ENCODE results near the gene EFHD2.
"Not testable (repeated sequence)": the region's sequence is repeated elsewhere in the genome, so short reads cannot be mapped to it uniquely, and the experiment has no call there.

EFHD2 gene

GRCh38 chr1:15388201-15388880 lies 21.3 kb upstream of the EFHD2 start:
- no peak for DNase-seq (ENCODE audit: low read depth)

GRCh38 chr1:15389828-15390227 lies 19.9 kb upstream of the EFHD2 start:
- not testable (repeated sequence) for DNase-seq (ENCODE audit: low read depth)

DNA sequence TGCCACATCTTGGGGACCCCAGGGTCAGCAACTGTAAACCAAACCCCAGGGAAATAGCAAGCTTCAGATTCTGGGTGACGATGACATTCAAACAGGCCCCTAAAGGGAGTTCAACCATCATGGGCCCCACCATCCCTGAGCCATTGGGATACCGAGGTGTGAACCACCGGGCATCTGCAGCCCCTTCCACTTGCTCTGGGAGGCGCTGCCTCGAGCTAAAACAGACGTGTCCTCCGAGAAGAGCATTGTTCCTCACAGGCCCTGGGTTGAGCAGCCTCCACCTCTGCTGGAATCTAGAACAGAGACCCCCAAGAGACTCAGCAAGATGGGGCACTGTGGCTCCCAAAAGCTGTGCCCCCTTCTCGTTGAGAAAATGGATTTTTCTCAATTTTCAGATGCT lies 19.0 kb upstream of the EFHD2 start:
- DNase-seq (ENCODE audit: low read depth): no peak

DNA sequence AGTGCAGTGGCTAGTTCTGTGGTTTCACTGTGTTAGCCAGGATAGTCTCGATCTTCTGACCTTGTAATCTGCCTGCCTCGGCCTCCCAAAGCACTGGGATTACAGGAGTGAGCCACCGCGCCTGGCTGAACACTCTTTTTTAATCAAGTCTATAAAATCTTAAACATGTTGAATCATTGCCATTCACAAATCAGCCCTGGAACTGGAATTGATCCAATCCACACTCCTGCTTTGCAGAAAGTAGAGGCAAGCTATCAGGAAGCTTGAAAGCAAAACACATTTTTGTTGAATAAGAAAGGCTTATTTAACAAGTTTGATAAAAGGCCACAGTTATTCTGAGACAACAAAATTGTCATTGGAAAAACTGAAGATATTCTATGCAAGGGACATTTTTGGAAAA lies 18.3 kb upstream of the EFHD2 start:
- no peak for DNase-seq (ENCODE audit: low read depth)

DNA sequence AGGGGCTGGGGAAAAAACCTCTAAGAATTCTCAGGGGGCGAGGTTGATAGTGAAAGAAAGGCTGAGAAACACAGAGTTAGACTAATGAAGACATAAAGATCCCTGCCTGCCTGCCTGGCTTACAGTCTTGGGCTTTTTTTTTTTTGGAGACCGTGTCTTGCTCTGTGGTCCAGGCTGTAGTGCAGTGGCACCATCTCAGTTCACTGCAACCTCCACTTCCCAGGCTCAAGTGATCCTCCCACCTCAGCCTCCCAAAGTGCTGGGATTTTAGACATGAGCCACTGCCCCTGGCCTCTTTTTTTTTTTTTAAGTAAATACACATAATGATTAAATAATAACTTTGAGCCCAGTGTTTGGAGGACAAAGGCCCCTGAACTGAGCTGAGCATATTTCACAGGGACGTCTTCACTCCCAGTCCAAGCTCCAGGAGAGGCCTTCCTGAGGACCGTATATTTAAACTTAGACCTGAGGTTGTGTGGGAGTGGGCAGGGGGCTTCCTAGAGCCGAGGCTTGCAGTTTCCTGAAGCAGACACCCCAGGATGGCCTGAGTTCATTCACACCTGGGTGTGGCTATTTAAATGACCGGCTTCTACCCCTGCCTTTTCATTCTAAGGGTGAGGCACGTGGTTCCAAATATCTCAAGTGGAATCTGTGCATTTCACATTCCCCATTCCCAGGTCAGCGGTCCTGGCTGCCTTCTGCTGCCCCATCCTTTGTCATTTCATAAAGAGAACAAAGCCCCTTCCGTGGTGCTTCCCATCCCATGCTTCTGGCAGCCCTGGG lies 16.0 kb upstream of the EFHD2 start:
- no peak for DNase-seq (ENCODE audit: low read depth)

DNA sequence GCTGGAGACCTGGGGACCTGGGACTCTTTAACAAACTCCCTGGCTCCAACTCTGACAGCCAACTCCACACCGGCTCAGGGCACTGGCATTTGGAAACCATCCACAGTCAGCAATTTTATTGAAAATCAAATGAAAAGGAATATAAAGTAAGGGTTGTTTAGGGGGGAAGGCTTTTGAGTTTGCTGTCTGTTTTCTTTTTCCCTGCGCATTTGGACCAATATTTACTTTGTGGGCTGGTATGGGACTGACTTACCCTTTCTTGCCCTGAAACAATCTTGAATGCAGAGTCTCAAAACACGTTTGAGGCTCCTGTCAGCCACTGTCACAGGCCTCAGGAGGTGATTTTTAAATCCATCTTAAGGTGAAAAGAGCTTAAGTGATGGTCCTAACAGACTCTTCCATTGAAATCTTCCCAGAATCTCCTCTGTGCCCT lies 15.4 kb upstream of the EFHD2 start:
- DNase-seq (ENCODE audit: low read depth): no peak

GRCh38 chr1:15397236-15397635 lies 12.5 kb upstream of the EFHD2 start:
- no peak for DNase-seq (ENCODE audit: low read depth)

DNA sequence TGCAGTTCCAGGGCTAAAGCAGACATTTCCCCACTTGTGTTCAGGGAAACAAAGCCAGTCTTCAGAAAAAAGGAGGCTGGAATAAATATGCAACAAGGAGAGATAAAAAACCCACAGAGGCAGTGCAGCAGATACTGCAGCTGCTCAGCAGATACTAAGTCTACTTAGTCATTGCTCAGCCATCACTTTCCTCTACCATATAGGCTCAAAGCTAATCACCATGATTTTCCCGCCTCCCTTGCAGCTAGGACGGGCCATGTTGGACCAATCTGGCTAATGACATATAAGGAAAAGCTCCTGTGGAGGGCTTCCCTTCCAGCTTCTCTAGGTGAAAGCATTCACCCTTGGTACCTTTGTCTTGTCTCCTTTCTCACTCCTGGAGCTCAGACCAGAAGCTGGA lies 10.0 kb upstream of the EFHD2 start:
- no peak for DNase-seq (ENCODE audit: low read depth)

DNA sequence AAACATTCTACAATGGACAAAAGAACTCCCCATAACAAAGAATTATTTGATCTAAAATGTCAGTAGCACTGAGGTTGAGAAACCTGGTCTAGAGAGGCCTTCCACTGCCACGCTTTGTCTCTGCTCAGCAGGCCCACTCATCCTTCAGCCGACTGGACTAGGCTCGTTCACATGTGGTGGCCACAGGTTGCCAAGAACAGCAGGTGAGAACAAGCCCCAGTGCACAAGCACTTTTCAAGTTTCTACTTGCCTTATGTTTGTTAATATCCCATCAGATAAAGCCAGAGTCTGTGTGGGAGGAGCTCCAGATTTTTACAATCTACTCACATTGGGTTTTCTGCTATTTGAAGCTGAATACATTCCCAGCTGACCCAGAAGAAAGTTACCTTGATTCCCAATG lies 9.1 kb upstream of the EFHD2 start:
- DNase-seq (ENCODE audit: low read depth): no peak

DNA sequence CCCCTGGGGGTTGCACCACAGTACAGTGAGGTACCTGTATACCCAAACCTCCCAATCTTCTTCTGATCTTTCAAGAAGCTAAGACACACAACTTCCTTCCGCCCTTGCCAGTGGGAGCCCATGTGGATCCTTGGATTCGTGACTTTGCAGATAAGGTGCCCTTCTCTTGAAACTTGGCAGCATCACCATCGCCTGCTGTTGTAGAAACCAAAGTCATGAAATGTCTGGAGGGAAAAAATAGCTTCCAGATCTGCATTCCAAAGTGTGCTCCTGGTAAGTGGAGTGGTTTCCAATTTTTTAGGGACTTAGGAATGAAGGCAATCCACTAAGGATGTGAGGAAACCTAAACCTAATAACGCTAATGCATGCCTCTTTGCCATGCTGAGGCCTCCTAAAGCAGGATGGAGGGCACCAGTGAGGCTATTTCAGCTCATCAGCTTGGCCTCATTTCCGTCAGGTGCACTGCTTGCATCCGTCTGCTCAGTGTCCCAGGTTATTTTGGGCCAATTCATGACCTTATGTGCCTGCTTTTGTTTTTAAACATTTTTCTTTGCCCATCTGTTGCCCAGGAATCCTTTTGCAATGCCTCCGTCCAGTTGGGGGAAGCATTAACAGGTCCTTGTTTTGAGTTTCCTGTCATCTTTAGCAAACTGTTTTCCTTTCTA lies 8.2 kb upstream of the EFHD2 start:
- DNase-seq (ENCODE audit: low read depth): no peak

DNA sequence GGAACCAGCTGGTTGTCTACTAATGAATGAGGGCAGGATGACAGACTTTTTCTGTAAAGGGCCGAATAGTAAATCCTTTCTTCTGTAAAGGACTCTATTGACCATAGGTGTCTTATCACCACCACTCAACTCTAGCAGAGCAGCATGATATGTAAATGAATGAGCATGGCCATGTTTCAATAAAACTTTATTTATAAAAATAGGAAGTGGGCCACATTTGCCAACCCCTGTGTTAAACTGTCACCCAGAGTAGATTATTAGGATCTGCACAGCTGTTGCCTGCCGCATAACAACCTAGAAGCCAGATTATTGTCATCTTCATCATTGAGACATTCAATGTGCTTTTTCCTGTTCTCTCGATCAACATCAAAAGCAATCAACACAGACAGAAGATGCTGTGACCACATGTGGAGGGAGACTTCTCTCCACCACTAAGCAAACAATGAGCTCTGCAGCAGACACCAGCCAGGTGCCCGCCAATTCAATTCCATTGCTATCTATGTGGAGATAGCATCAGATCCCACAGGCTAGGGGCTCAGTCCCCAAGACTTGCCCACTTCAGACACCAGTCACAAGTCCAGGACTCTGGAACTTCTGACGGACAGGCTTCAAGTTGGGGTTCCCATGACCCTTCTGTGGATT lies 6.8 kb upstream of the EFHD2 start:
- no peak for DNase-seq (ENCODE audit: low read depth)

- DNase-seq (ENCODE audit: low read depth): no peak
Observed at GRCh38 chr1:15403962-15404580, 5.6 kb upstream of the EFHD2 start.

GRCh38 chr1:15405106-15405850 lies 4.4 kb upstream of the EFHD2 start:
- no peak for DNase-seq (ENCODE audit: low read depth)

DNA sequence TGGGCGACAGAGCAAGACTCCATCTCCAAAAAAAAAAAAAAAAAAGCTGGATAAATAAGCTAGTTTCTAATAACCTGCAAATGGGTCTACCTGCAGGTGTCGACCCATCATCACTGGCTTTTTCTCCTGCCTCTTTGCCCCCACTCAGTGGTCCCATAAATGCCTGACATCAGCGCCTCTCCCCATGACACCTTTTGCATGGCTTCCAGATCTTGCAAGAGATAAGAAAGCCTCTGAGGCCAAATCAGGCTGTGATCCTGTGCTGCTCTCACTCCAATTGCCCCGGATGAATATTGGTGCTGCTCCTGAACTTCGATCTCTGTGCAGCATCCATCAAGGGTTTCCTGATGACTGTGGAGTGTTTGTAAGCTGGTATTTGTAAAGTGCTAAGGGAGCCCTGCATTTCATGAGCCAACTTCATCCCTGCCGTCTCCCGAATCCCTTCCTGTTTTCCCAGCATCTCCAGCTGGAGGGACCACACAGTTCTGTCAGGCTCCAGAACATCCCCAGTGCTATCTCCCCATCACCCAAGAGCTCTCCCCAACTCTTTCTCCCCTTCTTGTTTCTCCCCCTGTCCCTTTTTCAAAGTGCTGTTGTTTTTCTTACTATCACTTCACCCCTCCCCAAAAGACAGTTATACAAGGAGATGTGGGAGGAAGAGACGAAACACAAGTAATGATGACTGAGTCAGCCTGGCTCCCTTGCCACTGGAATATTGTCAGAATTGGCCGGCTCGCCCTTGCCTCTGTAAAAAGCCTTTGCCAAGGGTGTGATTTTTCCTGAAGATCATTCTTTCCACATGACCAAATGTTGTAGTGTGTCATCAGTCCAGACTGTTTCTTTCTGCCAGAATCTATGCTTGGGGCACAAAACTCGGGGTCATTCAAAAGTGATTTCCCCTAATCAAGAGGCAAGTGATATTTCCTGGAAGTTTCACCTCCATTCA lies 2.8 kb upstream of the EFHD2 start:
- no peak for DNase-seq (ENCODE audit: low read depth)

DNA sequence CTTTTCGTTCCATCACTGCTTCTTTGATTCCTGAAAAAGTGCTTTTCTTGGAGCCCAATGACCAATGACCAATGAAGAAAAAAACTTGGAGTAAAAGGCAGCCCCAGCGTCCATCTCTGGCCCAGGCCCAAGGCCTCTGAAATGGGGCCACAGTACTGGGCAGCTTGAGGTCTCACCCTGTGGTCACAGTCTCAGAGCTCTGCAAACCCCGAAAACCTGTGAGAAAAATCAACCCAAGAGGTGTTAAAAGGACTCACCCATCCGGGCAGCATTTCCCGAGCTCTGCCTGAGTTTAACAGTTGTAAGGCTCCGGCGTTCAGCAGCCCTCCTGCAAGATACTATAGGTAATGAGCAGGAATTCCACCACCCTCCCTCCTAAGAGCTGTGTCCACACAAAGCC lies 2.1 kb upstream of the EFHD2 start:
- no peak for DNase-seq (ENCODE audit: low read depth)

DNA sequence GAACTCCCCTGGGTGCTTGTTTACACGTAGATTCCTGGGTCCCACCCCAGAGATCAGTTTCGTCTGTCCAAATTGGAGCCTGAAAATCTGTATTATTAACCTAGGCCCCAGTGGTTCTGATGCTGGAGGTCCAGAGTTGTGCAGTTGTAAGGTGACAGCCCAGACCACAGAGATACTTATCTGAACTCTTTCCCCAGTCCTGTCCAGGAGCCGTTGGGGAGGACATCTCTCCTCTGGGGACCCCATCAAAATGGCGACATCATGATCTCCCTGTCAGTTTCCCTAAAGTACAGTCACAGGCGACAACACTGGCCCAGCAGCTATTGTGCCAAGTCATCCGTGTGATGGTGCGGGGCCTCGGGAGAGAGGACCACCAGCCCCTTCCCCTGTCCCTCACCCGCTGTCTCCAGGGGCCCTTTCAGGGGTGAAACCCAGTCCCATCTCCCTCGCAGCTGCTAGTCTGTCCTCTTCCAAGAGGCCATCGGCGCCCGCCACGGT lies 749 bp upstream of the EFHD2 start:
- DNase-seq (ENCODE audit: low read depth): no peak

DNA sequence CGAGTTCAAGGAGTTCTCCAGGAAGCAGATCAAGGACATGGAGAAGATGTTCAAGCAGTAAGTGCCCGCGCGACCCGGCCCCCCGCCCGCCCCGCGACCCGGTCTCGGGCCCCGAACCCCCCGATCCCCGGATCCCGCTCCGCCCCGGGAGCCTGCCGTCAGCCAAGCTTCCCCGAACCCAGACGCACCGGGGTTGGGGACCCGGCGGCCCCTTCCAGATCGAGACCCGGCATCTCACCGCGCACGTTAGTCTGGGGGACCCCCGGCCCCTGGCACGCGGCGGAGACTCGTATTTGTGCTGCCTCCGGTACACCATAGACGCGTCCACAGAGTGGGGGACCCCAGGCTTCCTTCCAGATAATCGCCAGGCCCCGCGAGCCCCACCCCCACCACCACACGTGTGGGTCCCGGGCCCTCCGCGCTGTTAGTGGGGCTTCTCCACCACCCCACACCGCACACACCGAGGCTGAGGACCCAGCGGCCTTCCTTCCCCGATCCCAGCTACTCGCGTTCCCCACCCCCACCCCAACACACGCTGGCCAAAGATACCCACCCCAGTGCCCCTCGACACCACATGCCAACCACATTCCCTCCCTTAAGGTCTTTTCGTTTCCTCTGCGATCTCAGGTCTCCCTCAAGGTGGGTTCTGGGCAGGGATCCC lies 665 bp downstream of the EFHD2 start:
- DNase-seq (ENCODE audit: low read depth): no peak

DNA sequence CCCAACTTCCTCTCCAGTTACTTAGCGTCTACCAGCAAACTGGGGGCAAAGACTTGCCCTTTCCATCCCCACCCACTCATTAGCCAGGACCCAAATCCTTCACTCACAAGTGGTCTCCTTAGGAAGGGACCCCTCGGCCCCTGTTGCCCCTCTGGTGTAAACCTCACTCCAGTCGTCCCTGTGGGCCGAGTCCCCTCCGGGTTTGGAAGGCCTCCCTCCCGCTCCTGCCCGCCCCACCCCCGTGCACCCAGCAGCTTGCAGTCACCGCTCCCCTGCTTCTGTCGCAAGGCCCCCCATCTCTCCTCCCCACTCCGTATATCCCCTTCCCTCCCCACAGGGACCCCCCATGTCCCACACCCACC lies 1.2 kb downstream of the EFHD2 start:
- no peak for DNase-seq (ENCODE audit: low read depth)

- no peak for DNase-seq (ENCODE audit: low read depth)
Observed at GRCh38 chr1:15411593-15412137, 2.0 kb downstream of the EFHD2 start.
